Epidermal melanocyte (primary cell): Measurements from ENCODE around the gene MAGEB1.

ENCODE experiments used
- DNase-seq: peaks from one replicate; pipeline ENCODE4 v3.0.0; 2011; ENCODE audit warnings: low spot score; ENCODE audit not compliant: insufficient read length

Gene MAGEB1

GRCh38 chrX:30246769-30247489, at the start of gene MAGEB1:
Gene MAGEB1, plus strand, starts transcription at chrX:30247146. Its CDS starts 3,348 bp downstream, at chrX:30250494.
- no peak for DNase-seq

- DNase-seq, result no peak
These were observed 34.8 kb upstream of the MAGEB1 start for GRCh38 chrX:30212172-30212571.

- DNase-seq, result no peak
These were observed 31.5 kb upstream of the MAGEB1 start, which contains the start of gene MAGEB2 for GRCh38 chrX:30215357-30215843. Gene MAGEB2, plus strand, starts transcription at chrX:30215563. Its CDS starts 3,018 bp downstream, at chrX:30218581.

GRCh38 chrX:30217465-30217864, 29.5 kb upstream of the MAGEB1 start:
- no peak for DNase-seq

- no peak for DNase-seq
These were observed 27.6 kb upstream of the MAGEB1 start for GRCh38 chrX:30219372-30219771.

- DNase-seq, result no peak
These were observed 26.3 kb upstream of the MAGEB1 start for GRCh38 chrX:30220661-30221060.

GRCh38 chrX:30224536-30224935, 22.4 kb upstream of the MAGEB1 start:
- no peak for DNase-seq

GRCh38 chrX:30228526-30228925, 18.4 kb upstream of the MAGEB1 start:
- no peak for DNase-seq

- DNase-seq, result no peak
These were observed 16.6 kb upstream of the MAGEB1 start, which contains the start of gene MAGEB3 for GRCh38 chrX:30230395-30230794. Gene MAGEB3, plus strand, starts transcription at chrX:30230657. Its CDS starts 5,268 bp downstream, at chrX:30235925.

GRCh38 chrX:30241724-30242415, 5.1 kb upstream of the MAGEB1 start, which contains the start of gene MAGEB4:
Gene MAGEB4, plus strand, starts transcription at chrX:30242000. Its CDS starts 136 bp downstream, at chrX:30242136.
- no peak for DNase-seq

- no peak for DNase-seq
These were observed 1.9 kb downstream of the MAGEB1 start for GRCh38 chrX:30248854-30249253.

- no peak for DNase-seq
These were observed 6.3 kb downstream of the MAGEB1 start for GRCh38 chrX:30253257-30253656.

GRCh38 chrX:30259927-30260326, 13.0 kb downstream of the MAGEB1 start:
- no peak for DNase-seq

- DNase-seq, result no peak
These were observed 14.1 kb downstream of the MAGEB1 start for GRCh38 chrX:30261012-30261411.

- no peak for DNase-seq
These were observed 15.8 kb downstream of the MAGEB1 start for GRCh38 chrX:30262763-30263162.

GRCh38 chrX:30270639-30271038, 23.7 kb downstream of the MAGEB1 start:
- no peak for DNase-seq

GRCh38 chrX:30275498-30275897, 28.6 kb downstream of the MAGEB1 start:
- DNase-seq, result no peak

GRCh38 chrX:30278365-30278764, 31.4 kb downstream of the MAGEB1 start:
- no peak for DNase-seq

- no peak for DNase-seq
These were observed 33.5 kb downstream of the MAGEB1 start for GRCh38 chrX:30280428-30280827.

- no peak for DNase-seq
These were observed 35.6 kb downstream of the MAGEB1 start for GRCh38 chrX:30282527-30282926.

GRCh38 chrX:30283456-30284200, 36.7 kb downstream of the MAGEB1 start:
- peak; percentile 26 for DNase-seq
